MG63 (cell line): ENCODE data around the gene UNC45A. TPM values are rescaled to one million over a fixed set of nuclear protein-coding genes. Genes with fewer than 3 reads are reported as not detected.

Experiments
- DNase-seq: peaks from one replicate; pipeline ENCODE4 v3.0.0-alpha.2; 2020
- H3K27me3 ChIP-seq: fragments of 250-450 bp; sonication (Bioruptor Pico); 2 replicates; pipeline ENCODE4 v1.5.1; 2020; ENCODE audit warnings: mild to moderate bottlenecking, moderate library complexity
- H3K36me3 ChIP-seq: fragments of 250-450 bp; sonication (Bioruptor Pico); 2 replicates; pipeline ENCODE4 v1.5.1; 2020; ENCODE audit warnings: mild to moderate bottlenecking, moderate library complexity
- H3K4me3 ChIP-seq: fragments of 250-450 bp; sonication (Bioruptor Pico); 2 replicates; pipeline ENCODE4 v1.5.1; 2020; ENCODE audit warnings: mild to moderate bottlenecking, moderate library complexity
- H3K9me3 ChIP-seq: fragments of 250-450 bp; sonication (Bioruptor Pico); 2 replicates; pipeline ENCODE4 v1.5.1; 2020; ENCODE audit warnings: mild to moderate bottlenecking, moderate library complexity
- total RNA-seq: library from RNA; depleted of rRNA; stranded (reverse); fragments of >200 nt; shearing (Covaris generic); gene quantifications from 2 replicates; pipeline ENCODE4 v1.2.3, GENCODE V29; 2014; ENCODE audit warnings: low replicate concordance

Gene UNC45A
- total RNA-seq, 1 experiment from 2014 or later = 64.2 TPM

DNA sequence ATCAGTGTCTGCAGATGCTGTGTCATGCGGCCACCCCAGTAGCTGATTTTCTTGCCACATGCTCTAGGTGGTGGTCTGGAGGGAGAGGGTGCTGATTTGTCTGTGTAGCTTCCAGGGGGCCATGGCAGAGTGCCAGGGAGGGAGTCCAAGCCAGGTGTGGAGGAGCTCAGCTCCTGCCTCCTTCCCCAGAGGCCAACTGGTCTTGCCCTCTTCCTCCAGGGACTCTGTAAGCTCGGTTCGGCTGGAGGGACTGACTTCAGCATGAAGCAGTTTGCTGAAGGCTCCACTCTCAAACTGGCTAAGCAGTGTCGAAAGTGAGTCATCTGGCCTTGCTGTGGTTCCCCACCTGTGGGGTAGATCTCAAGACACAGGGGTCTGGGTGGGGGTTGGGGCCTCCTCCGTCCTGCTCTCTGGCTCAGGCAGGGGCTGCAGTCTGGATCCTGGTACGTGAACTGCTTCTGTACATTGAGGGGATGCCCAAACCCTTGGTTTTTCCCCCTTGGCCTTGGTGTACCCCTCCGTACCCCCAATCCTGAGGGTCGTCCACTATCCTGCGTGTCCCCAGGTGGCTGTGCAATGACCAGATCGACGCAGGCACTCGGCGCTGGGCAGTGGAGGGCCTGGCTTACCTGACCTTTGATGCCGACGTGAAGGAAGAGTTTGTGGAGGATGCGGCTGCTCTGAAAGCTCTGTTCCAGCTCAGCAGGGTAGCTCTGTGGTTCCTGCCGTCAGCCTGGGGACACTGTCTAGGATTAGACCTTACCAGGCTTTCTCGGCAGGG, 12.7 kb downstream of the UNC45A start:
- peaks cover 72% of the 10 kb centered on the region for H3K36me3 ChIP-seq
- H3K27me3 ChIP-seq = no peaks in the 10 kb centered on the region
- DNase-seq = no peak
- H3K4me3 ChIP-seq = no peak overlapping the region
- H3K9me3 ChIP-seq = no peaks in the 10 kb centered on the region

DNA sequence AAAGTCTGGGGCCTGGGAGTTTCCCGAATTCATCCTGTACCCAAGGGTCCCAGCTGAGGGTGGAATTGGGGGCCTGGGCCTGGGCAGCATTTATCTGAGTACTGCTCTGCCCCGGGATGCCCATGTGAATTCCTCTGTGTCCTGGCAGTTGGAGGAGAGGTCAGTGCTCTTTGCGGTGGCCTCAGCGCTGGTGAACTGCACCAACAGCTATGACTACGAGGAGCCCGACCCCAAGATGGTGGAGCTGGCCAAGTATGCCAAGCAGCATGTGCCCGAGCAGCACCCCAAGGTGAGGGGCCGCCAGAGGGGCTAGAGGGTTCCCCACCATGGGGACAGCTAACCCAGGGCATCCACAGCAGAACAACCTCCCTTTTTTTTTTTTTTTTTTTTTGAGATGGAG, 13.4 kb downstream of the UNC45A start:
- DNase-seq = no peak
- Histone ChIP-seq H3K4me3 (no peak overlapping the region), H3K36me3 (peaks cover 77% of the 10 kb centered on the region), H3K27me3 (no peaks in the 10 kb centered on the region), H3K9me3 (no peaks in the 10 kb centered on the region)

DNA sequence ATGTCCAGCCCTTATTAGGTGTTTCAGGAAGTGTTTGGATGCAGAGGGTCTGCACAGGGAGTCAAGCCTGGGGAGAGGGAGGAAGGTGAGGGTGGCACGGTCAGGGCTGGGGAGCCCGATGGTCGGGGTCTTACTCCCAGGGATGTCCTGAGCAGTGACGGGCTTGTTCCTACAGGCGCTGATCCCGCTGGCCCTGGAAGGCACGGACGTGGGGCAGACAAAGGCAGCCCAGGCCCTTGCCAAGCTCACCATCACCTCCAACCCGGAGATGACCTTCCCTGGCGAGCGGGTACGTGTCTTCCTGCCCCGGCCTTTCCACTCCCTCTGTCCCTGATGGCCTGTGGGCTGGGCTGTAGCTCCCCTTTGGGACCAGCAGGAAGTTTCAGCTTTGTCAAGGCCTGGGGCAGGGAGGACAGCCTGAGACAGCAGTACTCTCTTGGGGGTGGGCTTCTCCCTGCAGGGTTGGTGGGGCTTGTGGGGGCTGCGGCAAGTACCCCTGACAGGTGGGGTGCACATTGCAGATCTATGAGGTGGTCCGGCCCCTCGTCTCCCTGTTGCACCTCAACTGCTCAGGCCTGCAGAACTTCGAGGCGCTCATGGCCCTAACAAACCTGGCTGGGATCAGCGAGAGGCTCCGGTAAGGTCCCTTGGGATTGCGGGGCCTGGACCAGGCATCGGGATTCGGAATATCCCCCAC, 15.0 kb downstream of the UNC45A start:
- DNase-seq = no peak
- no peaks in the 10 kb centered on the region for H3K27me3 ChIP-seq
- peaks cover 74% of the 10 kb centered on the region for H3K36me3 ChIP-seq
- H3K4me3 ChIP-seq = no peak overlapping the region
- no peaks in the 10 kb centered on the region for H3K9me3 ChIP-seq

DNA sequence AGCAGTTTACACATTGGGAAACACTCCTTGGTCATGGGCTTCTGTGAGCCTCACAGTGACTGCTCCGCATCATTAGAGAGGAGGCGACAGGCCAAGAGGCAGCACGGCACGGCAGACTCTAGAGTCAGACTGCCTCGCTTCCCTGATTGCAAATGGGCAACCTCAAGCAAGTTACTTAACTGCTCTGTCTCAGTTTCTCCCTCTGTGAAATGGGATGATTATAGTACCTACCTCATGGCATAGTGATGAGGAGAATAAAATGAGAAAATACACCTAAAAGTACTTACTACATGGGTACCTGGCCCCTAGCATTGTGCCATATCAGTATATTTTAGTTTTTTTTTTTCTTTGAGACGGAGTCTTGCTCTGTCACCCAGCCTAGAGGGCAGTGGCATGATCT, 15.6 kb downstream of the UNC45A start:
- DNase-seq = no peak
- Histone ChIP-seq H3K27me3 (no peaks in the 10 kb centered on the region), H3K9me3 (no peaks in the 10 kb centered on the region), H3K36me3 (peaks cover 69% of the 10 kb centered on the region), H3K4me3 (no peak overlapping the region)

DNA sequence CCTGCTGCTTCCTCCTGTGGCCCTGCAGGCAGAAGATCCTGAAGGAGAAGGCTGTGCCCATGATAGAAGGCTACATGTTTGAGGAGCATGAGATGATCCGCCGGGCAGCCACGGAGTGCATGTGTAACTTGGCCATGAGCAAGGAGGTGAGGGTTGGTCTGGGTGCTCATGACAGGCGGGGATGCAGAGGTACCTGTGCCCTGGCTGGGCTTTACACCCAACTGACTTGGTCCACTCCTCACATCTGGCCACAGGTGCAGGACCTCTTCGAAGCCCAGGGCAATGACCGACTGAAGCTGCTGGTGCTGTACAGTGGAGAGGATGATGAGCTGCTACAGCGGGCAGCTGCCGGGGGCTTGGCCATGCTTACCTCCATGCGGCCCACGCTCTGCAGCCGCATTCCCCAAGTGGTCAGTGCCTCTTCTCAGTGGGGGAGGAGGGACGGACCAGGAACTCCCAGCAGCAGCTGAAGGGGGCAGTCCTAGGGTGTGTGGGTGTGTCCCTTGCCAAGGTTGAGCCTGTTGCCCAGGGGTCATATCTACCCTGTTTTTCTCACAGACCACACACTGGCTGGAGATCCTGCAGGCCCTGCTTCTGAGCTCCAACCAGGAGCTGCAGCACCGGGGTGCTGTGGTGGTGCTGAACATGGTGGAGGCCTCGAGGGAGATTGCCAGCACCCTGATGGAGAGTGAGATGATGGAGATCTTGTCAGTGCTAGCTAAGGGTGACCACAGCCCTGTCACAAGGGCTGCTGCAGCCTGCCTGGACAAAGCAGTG, 18.0 kb downstream of the UNC45A start:
- no peak for DNase-seq
- peaks cover 57% of the 10 kb centered on the region for H3K36me3 ChIP-seq
- no peak overlapping the region for H3K4me3 ChIP-seq
- H3K27me3 ChIP-seq = no peaks in the 10 kb centered on the region
- no peaks in the 10 kb centered on the region for H3K9me3 ChIP-seq

DNA sequence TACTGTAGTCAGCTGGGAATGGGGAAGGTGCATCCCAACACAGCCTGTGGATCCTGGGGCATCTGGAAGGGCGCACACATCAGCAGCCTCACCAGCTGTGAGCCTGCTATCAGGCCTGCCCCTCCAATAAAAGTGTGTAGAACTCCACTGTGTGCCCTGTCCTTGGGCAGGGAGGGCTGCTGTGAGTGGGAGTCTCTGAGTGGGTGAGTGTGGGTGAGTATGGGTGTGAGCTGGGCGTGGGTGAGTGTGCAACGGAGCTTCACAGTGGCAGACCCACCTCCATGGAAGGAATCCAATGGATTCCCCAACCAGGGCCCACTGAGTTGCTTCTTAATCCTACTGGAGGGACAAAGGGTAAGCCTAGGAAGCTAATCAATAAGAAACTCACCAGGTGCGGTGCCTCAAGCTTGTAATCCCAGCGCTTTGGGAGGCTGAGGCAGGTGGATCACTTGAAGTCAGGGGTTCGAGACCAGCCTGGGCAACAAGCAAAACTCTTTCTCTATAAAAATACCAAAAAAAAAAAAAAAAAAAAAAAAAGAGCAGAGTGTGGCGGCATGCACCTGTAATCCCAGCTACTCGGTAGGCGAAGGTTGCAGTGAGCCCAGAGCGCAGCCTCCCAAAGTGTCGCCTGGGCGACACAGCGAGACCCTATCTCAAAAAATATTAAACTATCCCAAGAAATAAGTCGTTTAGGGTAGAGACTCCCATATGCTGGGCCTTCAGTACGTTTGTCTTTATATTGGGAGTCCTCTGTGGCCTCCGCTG, 19.0 kb downstream of the UNC45A start:
- H3K36me3 ChIP-seq = peaks cover 53% of the 10 kb centered on the region
- H3K27me3 ChIP-seq = no peaks in the 10 kb centered on the region
- H3K4me3 ChIP-seq = no peak overlapping the region; the same call in 1 of the 2 replicates
- no peak for DNase-seq
- H3K9me3 ChIP-seq = no peaks in the 10 kb centered on the region

DNA sequence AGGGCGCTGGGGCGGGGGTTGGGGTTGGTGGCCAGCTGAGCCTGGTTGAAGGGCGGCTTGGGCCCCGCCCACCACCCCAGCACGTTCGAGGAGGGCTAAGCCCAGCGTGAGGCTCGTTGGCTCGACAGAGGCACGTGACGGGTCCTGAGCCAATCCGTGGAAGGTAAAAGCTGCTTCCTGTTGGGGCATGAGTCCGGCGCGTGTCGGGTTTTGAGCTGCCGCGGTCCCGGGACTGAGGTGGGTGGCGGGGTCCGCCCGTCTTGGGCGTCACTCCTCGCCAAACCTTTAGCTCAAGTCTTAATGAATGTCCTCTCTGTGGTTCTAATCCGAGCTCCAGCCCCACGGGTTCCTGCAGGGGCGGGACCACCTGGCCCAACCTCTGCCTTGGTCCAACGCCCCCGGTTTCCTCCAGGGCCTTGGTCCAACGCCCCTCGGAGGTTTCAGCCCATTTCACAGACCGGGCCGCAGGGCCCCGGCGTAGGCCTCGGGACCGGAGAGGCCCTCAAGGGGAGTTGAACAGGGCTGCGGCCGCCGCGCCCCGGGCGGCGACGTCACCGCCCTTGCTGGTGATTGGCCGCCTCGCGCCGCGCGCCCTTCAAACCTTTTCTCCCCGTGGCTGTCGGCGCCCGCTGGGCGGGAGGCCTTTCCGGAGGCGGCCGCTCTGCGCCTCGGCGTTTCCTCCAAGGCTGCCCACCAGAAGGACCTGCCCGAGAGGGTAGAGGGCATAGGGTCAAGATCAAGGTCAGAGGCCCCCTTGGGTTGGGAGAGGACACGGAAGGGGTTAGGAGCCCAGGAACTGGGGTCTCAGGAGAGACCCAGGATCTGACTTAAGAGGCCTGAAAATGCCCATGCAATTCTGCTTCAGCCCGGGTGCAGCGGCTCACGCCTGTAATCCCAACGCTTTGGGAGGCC, 19.9 kb downstream of the UNC45A start, which contains the start of gene RCCD1:
TSS of gene RCCD1 (plus strand) at position 173 of the 912 bp plus-strand sequence. CDS start 1,851 bp downstream, outside the sequence.
- peak; percentile 97 for DNase-seq
- peak within 1 kb of the TSS; percentile 89 for H3K4me3 ChIP-seq
- no peaks in the 10 kb centered on the region for H3K9me3 ChIP-seq
- H3K36me3 ChIP-seq = peaks cover 48% of the 10 kb centered on the region
- no peaks in the 10 kb centered on the region for H3K27me3 ChIP-seq

DNA sequence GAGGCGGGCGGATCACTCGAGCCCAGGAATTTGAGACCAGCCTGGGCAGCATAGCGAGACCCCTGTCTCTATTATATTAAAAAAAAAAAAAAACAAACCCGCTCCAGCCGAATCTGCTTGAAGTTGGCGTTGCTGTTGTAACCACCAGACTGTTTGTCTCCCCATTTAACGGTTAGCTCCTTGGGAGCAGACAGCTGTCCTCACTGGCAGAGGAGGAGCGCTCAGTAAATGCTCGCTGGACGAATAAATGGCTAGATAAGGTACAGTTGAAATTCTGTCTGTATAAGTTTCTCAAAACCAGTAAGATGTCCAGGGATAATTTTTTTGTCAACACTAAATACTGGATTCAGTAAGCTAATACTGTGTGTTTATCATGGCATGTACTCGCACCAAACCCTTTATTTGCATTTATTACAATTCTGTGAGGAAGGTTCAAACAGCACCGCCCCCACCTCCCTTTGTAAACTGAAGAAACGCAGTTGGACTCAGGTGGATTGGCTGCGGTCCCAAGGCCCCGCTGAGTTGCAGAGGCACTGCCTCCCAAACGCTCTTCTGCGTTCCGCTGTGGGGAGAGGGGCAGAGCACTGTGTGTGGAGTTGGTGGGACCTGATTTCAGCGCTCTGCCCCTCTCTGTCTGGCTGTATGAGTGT, 20.7 kb downstream of the UNC45A start:
- H3K27me3 ChIP-seq = no peaks in the 10 kb centered on the region
- peaks cover 44% of the 10 kb centered on the region for H3K36me3 ChIP-seq
- DNase-seq = no peak
- H3K9me3 ChIP-seq = no peaks in the 10 kb centered on the region
- H3K4me3 ChIP-seq = peak overlapping the region; percentile 89

DNA sequence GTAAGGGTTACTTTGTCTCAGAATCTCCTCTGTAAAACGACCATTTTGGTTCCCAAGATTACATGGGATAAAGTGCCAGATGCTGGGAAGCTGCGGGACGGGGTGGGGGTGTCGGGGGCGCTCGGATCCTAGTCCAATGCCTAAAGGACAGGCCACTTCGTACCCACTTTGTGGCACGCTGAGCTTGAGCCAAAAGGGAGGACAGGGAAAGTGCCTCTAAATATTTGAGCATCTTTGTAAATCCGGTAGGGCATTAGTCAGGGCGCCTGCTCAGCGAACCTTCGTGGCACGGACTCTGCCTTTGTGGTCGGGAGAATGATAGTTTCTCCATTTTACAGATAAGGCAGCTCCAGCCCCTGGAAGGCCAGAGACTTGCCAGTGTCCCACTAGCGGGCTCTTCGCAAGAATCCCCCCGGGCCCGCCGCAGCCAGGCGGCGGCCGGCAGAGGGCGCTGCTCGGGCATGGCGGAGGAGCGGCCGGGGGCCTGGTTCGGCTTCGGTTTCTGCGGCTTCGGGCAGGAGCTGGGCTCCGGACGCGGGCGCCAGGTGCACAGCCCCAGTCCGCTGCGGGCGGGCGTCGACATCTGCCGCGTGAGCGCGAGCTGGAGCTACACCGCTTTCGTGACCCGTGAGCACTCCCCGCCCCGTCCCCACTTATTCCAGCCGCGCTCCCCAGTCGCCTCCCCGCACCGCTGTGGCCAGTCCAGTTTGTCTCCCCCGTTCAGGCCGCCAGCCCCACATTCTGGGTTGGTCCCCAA, 21.4 kb downstream of the UNC45A start:
- Histone ChIP-seq H3K27me3 (no peaks in the 10 kb centered on the region), H3K36me3 (peaks cover 45% of the 10 kb centered on the region), H3K9me3 (no peaks in the 10 kb centered on the region), H3K4me3 (no peak overlapping the region)
- DNase-seq = no peak

DNA sequence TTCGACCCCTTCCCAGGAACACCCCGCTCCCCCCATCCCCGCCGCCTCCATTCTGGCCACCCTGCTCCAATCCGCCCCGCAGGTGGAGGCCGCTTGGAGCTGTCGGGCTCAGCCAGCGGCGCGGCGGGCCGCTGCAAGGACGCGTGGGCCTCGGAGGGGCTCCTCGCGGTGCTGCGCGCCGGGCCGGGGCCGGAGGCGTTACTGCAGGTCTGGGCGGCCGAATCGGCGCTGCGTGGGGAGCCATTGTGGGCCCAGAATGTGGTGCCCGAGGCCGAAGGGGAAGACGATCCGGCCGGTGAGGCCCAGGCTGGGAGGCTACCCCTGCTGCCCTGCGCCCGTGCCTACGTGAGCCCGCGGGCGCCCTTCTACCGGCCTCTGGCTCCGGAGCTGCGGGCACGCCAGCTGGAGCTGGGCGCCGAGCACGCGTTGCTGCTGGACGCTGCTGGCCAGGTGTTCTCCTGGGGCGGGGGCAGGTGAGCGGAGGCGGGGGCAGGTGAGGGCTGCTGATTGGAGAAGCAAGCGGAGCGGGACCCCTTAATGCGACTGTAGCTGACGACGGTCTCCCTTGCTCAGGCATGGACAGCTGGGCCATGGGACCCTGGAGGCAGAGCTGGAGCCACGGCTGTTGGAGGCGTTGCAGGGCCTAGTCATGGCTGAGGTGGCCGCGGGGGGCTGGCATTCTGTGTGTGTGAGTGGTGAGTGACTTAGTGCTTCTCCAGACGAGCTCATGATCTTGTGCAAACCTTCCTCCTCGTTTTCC, 22.1 kb downstream of the UNC45A start:
- H3K4me3 ChIP-seq = no peak overlapping the region
- DNase-seq = no peak
- no peaks in the 10 kb centered on the region for H3K9me3 ChIP-seq
- no peaks in the 10 kb centered on the region for H3K27me3 ChIP-seq
- H3K36me3 ChIP-seq = peaks cover 46% of the 10 kb centered on the region

DNA sequence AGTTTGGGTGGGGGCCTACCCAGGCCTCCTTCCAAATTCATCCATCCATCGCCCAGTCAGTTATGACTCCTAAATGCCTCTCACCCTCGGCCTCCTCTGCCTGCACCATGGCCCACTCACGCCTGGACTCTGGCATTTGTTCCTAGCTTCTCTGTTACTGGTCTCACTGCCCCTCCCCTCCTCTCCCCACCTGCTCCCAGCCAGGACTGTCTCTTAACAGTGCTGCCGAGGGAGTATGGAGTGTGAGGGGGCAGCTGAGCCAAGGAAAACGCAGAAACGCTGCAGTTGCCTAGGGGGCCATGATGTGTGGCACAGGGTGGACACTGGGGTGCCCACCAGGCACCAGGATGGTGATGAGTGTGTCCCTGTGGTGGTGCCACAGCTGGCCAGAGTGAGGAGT, 22.7 kb downstream of the UNC45A start:
- no peaks in the 10 kb centered on the region for H3K9me3 ChIP-seq
- no peak for DNase-seq
- H3K4me3 ChIP-seq = no peak overlapping the region
- no peaks in the 10 kb centered on the region for H3K27me3 ChIP-seq
- peaks cover 46% of the 10 kb centered on the region for H3K36me3 ChIP-seq

DNA sequence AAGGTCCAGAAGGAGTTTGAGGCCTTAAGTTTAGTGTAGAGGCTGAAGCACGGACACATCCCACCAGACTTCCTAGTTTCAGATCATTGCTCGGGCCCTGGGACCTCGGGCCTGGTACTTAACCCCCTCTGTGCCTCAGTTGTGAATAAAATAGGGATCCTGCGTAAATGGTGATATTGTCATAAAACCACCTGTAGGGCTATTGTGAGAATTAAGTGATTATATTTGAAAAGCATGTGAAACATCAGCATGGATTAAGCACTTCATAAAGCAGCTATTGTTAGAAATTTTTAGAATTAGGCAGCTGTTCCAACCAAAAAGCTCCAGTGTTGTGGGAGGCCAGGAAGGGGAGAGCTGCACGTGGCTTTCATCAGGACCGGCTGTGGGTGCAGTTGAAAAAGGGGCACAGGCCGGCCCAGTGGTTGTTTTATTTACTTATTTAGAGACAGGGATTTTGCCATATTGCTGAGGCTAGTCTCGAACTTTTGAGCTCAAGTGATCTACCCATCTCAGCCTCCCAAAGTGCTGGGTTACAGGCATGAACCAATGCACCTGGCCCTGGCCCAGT, 24.0 kb downstream of the UNC45A start:
- no peaks in the 10 kb centered on the region for H3K27me3 ChIP-seq
- DNase-seq = no peak
- H3K36me3 ChIP-seq = peaks cover 50% of the 10 kb centered on the region
- H3K4me3 ChIP-seq = no peak overlapping the region
- H3K9me3 ChIP-seq = no peaks in the 10 kb centered on the region

DNA sequence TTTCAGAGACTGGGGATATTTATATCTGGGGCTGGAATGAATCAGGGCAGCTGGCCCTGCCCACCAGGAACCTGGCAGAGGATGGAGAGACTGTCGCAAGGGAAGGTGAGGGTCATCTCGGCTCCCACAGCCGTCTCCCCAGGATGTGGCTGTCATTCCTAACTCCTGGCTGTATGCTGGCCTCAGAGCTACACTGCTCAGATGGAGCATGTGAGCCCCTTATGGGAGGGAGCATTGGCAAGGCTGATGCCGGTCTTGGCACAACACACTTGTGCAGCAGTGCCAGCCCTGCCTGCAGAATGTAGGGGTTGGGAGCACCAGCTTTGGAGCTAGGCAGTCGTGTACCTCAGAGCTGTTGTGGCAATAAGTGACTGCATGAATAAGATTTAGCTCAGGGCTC, 24.8 kb downstream of the UNC45A start:
- Histone ChIP-seq H3K27me3 (no peaks in the 10 kb centered on the region), H3K9me3 (no peaks in the 10 kb centered on the region), H3K4me3 (no peak overlapping the region), H3K36me3 (peaks cover 55% of the 10 kb centered on the region)
- DNase-seq = peak; percentile 55
